GM12878 (cell line): ENCODE measurements around the gene ZNF652. TPM values are rescaled to one million over a fixed set of nuclear protein-coding genes. Genes with fewer than 3 reads are reported as not detected.

ENCODE experiments used
- ATAC-seq: fragments of 200-7000 bp; cut with Tn5 transposase; 3 replicates; pipeline ENCODE4 v1.9.1; 2020; ENCODE audit warnings: mild to moderate bottlenecking, moderate library complexity
- BruUV-seq: library from RNA; stranded (reverse); fragments of 400-500 nt; replicated peaks from 2 replicates; lab custom pipeline; 2021; lab: Mats Ljungman, UMichigan
- CTCF ChIA-PET: fragments of 300-600 bp; sonication (Branson Sonifier 250); formaldehyde crosslinking; extraction: SDS; loops from one replicate; lab custom pipeline; 2021; ENCODE audit warnings: inconsistent platforms; lab: Yijun Ruan, JAX
- POLR2A ChIA-PET: fragments of 350-600 bp; formaldehyde crosslinking; extraction: SDS; loops from one replicate; lab custom pipeline; 2021; ENCODE audit warnings: inconsistent platforms; lab: Charles Lee
- RAD21 ChIA-PET: fragments of 300-600 bp; sonication (Branson Sonifier 250); formaldehyde crosslinking; loops from one replicate; lab custom pipeline; 2023; ENCODE audit warnings: antibody characterized with exemption; ENCODE audit not compliant: unreplicated experiment; lab: Charles Lee
- SMC1A ChIA-PET: fragments of 300-600 bp; sonication (Branson Sonifier 250); formaldehyde crosslinking; loops from one replicate; lab custom pipeline; 2023; ENCODE audit not compliant: unreplicated experiment, uncharacterized antibody; lab: Charles Lee
- DNase-seq: peaks from one replicate; pipeline ENCODE4 v3.0.0-alpha.2; 2011; ENCODE audit warnings: low read depth, low spot score
- FAIRE-seq: peaks from 3 replicates; lab custom pipeline; 2011; peaks lifted over from hg19 to GRCh38; lab: Jason Lieb, UNC
- H2AFZ ChIP-seq: 2 replicates; pipeline ENCODE4 v1.6.0; 2011; ENCODE audit warnings: low read depth, low read length, control low read depth; ENCODE audit not compliant: control insufficient read depth
- H3K27ac ChIP-seq: 2 replicates; pipeline ENCODE4 v1.5.1; 2011; ENCODE audit warnings: control low read depth; ENCODE audit not compliant: control insufficient read depth, insufficient read depth
- H3K27me3 ChIP-seq, 2 experiments: replicated peaks in 1 of 2; 2 replicates each; pipeline versions ENCODE4 v1.6.0 to v1.6.1; 2011; ENCODE audit warnings: low read length in 1 of 2; ENCODE audit not compliant: control insufficient read depth in 2 of 2, insufficient read depth in 2 of 2
- H3K36me3 ChIP-seq, 2 experiments: 2 replicates each; pipeline ENCODE4 v1.5.1; 2011; ENCODE audit warnings: low read length in 1 of 2; ENCODE audit not compliant: control insufficient read depth in 2 of 2, insufficient read depth in 2 of 2
- H3K4me1 ChIP-seq: 2 replicates; pipeline ENCODE4 v1.6.1; 2011; ENCODE audit warnings: mild to moderate bottlenecking, low read length, moderate library complexity, mixed read lengths; ENCODE audit not compliant: control insufficient read depth, insufficient read depth
- H3K4me2 ChIP-seq: 2 replicates; pipeline ENCODE4 v1.6.0; 2011; ENCODE audit warnings: control low read depth; ENCODE audit not compliant: control insufficient read depth, insufficient read depth
- H3K4me3 ChIP-seq: fragments of 200-600 bp; sonication (generic); 2 replicates; pipeline ENCODE4 v1.5.1; 2016
- H3K79me2 ChIP-seq: 2 replicates; pipeline ENCODE4 v1.6.0; 2011; ENCODE audit warnings: low read length; ENCODE audit not compliant: control insufficient read depth, insufficient read depth
- H3K9ac ChIP-seq: 2 replicates; pipeline ENCODE4 v1.8.0; 2011; ENCODE audit warnings: low read length, control low read depth, mixed read lengths; ENCODE audit not compliant: control insufficient read depth, insufficient read depth
- H3K9me3 ChIP-seq: replicated peaks from 3 replicates; pipeline ENCODE4 v1.5.1; 2011; ENCODE audit warnings: mild to moderate bottlenecking, low read length; ENCODE audit not compliant: control insufficient read depth, insufficient read depth
- H4K20me1 ChIP-seq: 2 replicates; pipeline ENCODE4 v1.6.0; 2011; ENCODE audit not compliant: control insufficient read depth, insufficient read depth
- CREM ChIP-seq: IDR thresholded peaks from 2 replicates; pipeline ENCODE4 v1.6.1; 2014; ENCODE audit warnings: antibody characterized with exemption, low read depth
- CTCF ChIP-seq, 3 experiments: IDR thresholded peaks in 2 of 3; conservative IDR thresholded peaks in 1 of 3; 2 replicates each; pipeline ENCODE4 v1.5.1; 2011; ENCODE audit warnings: low read depth in 3 of 3, low read length in 3 of 3, mild to moderate bottlenecking in 3 of 3, control low read depth in 2 of 3, moderate library complexity in 2 of 3, inconsistent platforms in 1 of 3, mixed read lengths in 1 of 3; ENCODE audit not compliant: control insufficient read depth in 2 of 3, insufficient read depth in 1 of 3; ENCODE audit errors: extremely low read depth in 1 of 3
- EGR1 ChIP-seq, 2 experiments: IDR thresholded peaks; 1 replicate in 1 of 2; 2 replicates in 1 of 2; pipeline ENCODE4 v1.6.1; 2011 to 2012; ENCODE audit warnings: low read depth in 2 of 2, low read length in 2 of 2, borderline replicate concordance in 1 of 2, mild to moderate bottlenecking in 1 of 2, moderate library complexity in 1 of 2
- GABPA ChIP-seq: IDR thresholded peaks from 2 replicates; pipeline ENCODE4 v1.6.1; 2014; ENCODE audit warnings: antibody characterized with exemption, low read depth, mild to moderate bottlenecking, inconsistent platforms
- IRF3 ChIP-seq: fragments of 450-650 bp; IDR thresholded peaks from 2 replicates; pipeline ENCODE4 v1.6.1; 2014; ENCODE audit warnings: mild to moderate bottlenecking
- MEF2A ChIP-seq: IDR thresholded peaks from 2 replicates; pipeline ENCODE4 v1.6.1; 2011; ENCODE audit warnings: low read depth, mild to moderate bottlenecking, low read length, moderate library complexity; ENCODE audit not compliant: insufficient read depth
- NR2C1 ChIP-seq: fragments of 450-650 bp; IDR thresholded peaks from 2 replicates; pipeline ENCODE4 v1.6.1; 2017; ENCODE audit warnings: antibody characterized with exemption, mild to moderate bottlenecking, moderate library complexity
- PAX5 ChIP-seq: IDR thresholded peaks from 2 replicates; pipeline ENCODE4 v1.6.1; 2011; ENCODE audit warnings: low read depth, low read length, borderline replicate concordance
- SP1 ChIP-seq: IDR thresholded peaks from one replicate; pipeline ENCODE4 v1.6.1; 2011; ENCODE audit warnings: low read depth, low read length
- SREBF1 ChIP-seq: IDR thresholded peaks from 2 replicates; pipeline ENCODE4 v1.6.1; 2012; ENCODE audit warnings: mild to moderate bottlenecking, low read length
- STAT1 ChIP-seq: fragments of 450-650 bp; conservative IDR thresholded peaks from 2 replicates; pipeline ENCODE4 v1.6.1; 2014; ENCODE audit warnings: antibody characterized with exemption, mild to moderate bottlenecking
- SUZ12 ChIP-seq: fragments of 200-600 bp; sonication (generic); IDR thresholded peaks from one replicate; pipeline ENCODE4 v1.6.1; 2018; ENCODE audit warnings: antibody characterized with exemption, mild to moderate bottlenecking; ENCODE audit not compliant: unreplicated experiment
- ZNF592 ChIP-seq: fragments of 450-650 bp; IDR thresholded peaks from 2 replicates; pipeline ENCODE4 v1.6.1; 2017; ENCODE audit warnings: mild to moderate bottlenecking, moderate library complexity
- ZSCAN29 ChIP-seq: fragments of 450-650 bp; IDR thresholded peaks from 2 replicates; pipeline ENCODE4 v1.6.1; 2017; ENCODE audit warnings: mild to moderate bottlenecking, moderate library complexity
- WGBS: methylation state at CpG from one replicate; pipeline ENCODE4 v1.1.6; 2016; ENCODE audit warnings: low lambda C conversion rate; ENCODE audit not compliant: insufficient replicate concordance, insufficient coverage; ENCODE audit errors: missing lambda C conversion rate; 5-methylcytosine and 5-hydroxymethylcytosine counted together
- in situ Hi-C: fragments of 300-500 bp; cut with MboI; formaldehyde crosslinking; loops from 9 replicates; pipeline ENCODE4 v1.14.3; 2018; ENCODE audit warnings: mixed read lengths
- intact Hi-C: fragments of 100-400 bp; cut with micrococcal nuclease; formaldehyde crosslinking; loops from one replicate; pipeline ENCODE4 v1.14.2; 2022; ENCODE audit not compliant: unreplicated experiment
- polyA plus RNA-seq, 11 experiments: library from polyadenylated mRNA; depleted of rRNA in 4 of 11; unstranded in 6 of 11; stranded (reverse) in 5 of 11; fragments of >200 nt; fragmentation: Nextera tagmentation in 4 of 11; fragmentation: Illumina TruSeq in 1 of 11; extraction: Ambion mirVana in 4 of 11; extraction: Trizol in 1 of 11; gene quantifications; 1 replicate in 1 of 11; 2 replicates in 10 of 11; pipeline versions ENCODE4 v1.2.1 to v1.2.3, GENCODE V29; 2011 to 2016; ENCODE audit warnings: inconsistent platforms in 2 of 11, missing spikeins in 2 of 11, low read depth in 1 of 11
- total RNA-seq, 4 experiments: library from RNA; depleted of rRNA in 3 of 4; stranded (reverse); fragments of >200 nt in 3 of 4; fragmentation: Illumina TruSeq in 1 of 4; extraction: Trizol in 1 of 4; gene quantifications; 2 replicates each; pipeline versions ENCODE4 v1.2.1 to v1.2.3, GENCODE V29; 2013 to 2021

The ZNF652 gene
- total and polyA plus RNA-seq, 10 of the 15 experiments (the other 5 are each of a cell fraction or from before 2014, with no cell fraction given), result 3.4 to 13.1 (median 8.7) TPM

GRCh38 chr17:49363251-49363650 lies 1.2 kb upstream of the ZNF652 start:
- H3K9ac ChIP-seq, result no peak overlapping the region
- no peak overlapping the region for H3K4me3 ChIP-seq
- H4K20me1 ChIP-seq, result no peaks in the 10 kb centered on the region
- H3K27me3 ChIP-seq, result no peaks in the 10 kb centered on the region
- ChIA-PET RAD21 (interaction anchor here (1.4 kb wide), 1 partner anchor 47 kb away, joined by 7 read pairs; no protein-coding TSS in a partner anchor), POLR2A (interaction anchor here (0.9 kb wide), 1 partner anchor 20 kb away, joined by 3 read pairs; no protein-coding TSS in a partner anchor), SMC1A (interaction anchor here (1.0 to 1.9 kb wide), 5 partner anchors 12 to 48 kb away, joined by 3 to 9 read pairs (median 3); no protein-coding TSS in a partner anchor), CTCF (interaction anchor here (0.8 to 15.6 kb wide), 5 partner anchors 9 to 45 kb away, joined by 3 to 330 read pairs (median 5); no protein-coding TSS in a partner anchor)
- no peaks in the 10 kb centered on the region for H3K36me3 ChIP-seq
- intact Hi-C loops (loop anchor here (5.0 kb wide), 1 partner anchor 34 kb away; no protein-coding TSS in a partner anchor), in situ Hi-C loops (no loop called here)
- FAIRE-seq (no peak), DNase-seq (no peak), ATAC-seq (no peak)
- no TSS peak for BruUV-seq
- peaks cover 10% of the 10 kb centered on the region for H3K4me1 ChIP-seq
- H3K9me3 ChIP-seq, result no peaks in the 10 kb centered on the region
- no peak overlapping the region for H2AFZ ChIP-seq
- no peak overlapping the region for H3K27ac ChIP-seq
- 98% methylated on average over 4 of the region's 4 CpGs for WGBS
- H3K79me2 ChIP-seq, result peaks cover 33% of the 10 kb centered on the region
- no peak overlapping the region; the same call in 1 of the 2 replicates for H3K4me2 ChIP-seq
- no peak for TF ChIP-seq ZSCAN29
- no peak for TF ChIP-seq SREBF1
- no peak for TF ChIP-seq STAT1
- TF ChIP-seq MEF2A, result no peak
- TF ChIP-seq NR2C1, result no peak
- no peak for TF ChIP-seq GABPA
- TF ChIP-seq SUZ12, result no peak
- no peak for TF ChIP-seq CREM
- TF ChIP-seq PAX5, result no peak
- no peak for TF ChIP-seq IRF3
- TF ChIP-seq EGR1 (IDR thresholded peaks at IDR 0.05; ENCODE audit: borderline replicate concordance in 1 of 2, low read depth in 2 of 2, low read length in 2 of 2), result no peak
- no peak for TF ChIP-seq ZNF592
- no peak for TF ChIP-seq SP1
- TF ChIP-seq CTCF (IDR thresholded peaks at IDR 0.05 in 2 of 3, conservative IDR thresholded peaks at IDR 0.05 in 1 of 3; ENCODE audit: control insufficient read depth in 2 of 3, extremely low read depth in 1 of 3, insufficient read depth in 1 of 3, low read depth in 3 of 3, low read length in 3 of 3), result no peak
